ENCODE data around the gene PARD3B.

Gene PARD3B

DNA sequence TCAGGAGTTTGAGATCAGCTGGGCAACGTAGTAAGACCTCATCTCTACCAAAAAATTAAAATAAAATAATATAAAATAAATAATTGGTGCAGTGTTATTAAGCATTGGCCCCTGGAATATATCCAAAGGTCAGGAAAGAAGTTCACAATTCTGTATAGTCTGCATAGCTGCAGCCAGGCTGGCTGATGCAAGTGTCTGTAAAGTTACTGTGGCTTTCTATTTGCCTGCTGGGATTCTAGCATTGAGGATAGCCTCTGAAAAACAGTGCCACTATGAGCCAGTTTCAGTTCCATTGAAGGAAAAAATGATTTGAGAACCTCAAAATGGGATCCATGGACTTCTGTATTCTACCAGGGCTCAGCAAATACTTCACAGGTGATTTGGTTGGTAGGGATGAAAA is 208.6 kb downstream of the PARD3B start:
- Mint-ChIP-seq H3K4me1 (no peaks in the 10 kb centered on the region), H3K9me3 (no peaks in the 10 kb centered on the region), H3K36me3 (ENCODE audit: low read depth) (no peaks in the 10 kb centered on the region), H3K27ac (no peak overlapping the region), H3K27me3 (ENCODE audit: low read depth) (no peaks in the 10 kb centered on the region), H3K4me3 (no peak overlapping the region)
- TF ChIP-seq CTCF (IDR thresholded peaks at IDR 0.05; ENCODE audit: unreplicated experiment in 3 of 3) = no peak

DNA sequence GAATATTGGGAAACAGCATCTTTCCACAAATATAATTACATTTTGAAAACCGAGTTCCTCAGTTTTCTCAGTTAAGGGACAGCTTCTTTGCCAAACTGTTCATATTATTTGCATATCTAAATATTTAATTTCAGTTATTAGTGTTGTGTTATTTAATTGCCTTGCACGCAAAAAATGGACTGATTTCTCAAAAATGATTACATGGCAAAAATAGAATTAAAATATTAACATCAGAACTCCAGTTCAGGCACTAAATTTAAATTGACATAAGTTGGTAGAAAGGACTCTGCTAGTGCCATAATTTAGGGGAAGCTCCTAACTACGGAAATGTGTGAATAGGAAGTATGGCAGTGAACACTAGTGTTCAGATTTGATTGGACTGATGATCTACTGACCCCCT is 209.6 kb downstream of the PARD3B start:
- H3K27ac Mint-ChIP-seq = no peak overlapping the region
- TF ChIP-seq CTCF (IDR thresholded peaks at IDR 0.05; ENCODE audit: unreplicated experiment in 3 of 3) = no peak
- H3K27me3 Mint-ChIP-seq (ENCODE audit: low read depth) = no peaks in the 10 kb centered on the region
- H3K4me1 Mint-ChIP-seq = no peaks in the 10 kb centered on the region
- H3K4me3 Mint-ChIP-seq = no peak overlapping the region
- H3K36me3 Mint-ChIP-seq (ENCODE audit: low read depth) = no peaks in the 10 kb centered on the region
- H3K9me3 Mint-ChIP-seq = no peaks in the 10 kb centered on the region

GRCh38 chr2:204763974-204764703 is 218.9 kb downstream of the PARD3B start:
- no peaks in the 10 kb centered on the region for H3K4me1 Mint-ChIP-seq
- H3K4me3 Mint-ChIP-seq = no peak overlapping the region
- no peak overlapping the region for H3K27ac Mint-ChIP-seq
- no peak for TF ChIP-seq CTCF (IDR thresholded peaks at IDR 0.05; ENCODE audit: unreplicated experiment in 3 of 3)
- H3K36me3 Mint-ChIP-seq (ENCODE audit: low read depth) = peaks cover 14% of the 10 kb centered on the region
- no peaks in the 10 kb centered on the region for H3K27me3 Mint-ChIP-seq (ENCODE audit: low read depth)
- H3K9me3 Mint-ChIP-seq = peaks cover 13% of the 10 kb centered on the region

DNA sequence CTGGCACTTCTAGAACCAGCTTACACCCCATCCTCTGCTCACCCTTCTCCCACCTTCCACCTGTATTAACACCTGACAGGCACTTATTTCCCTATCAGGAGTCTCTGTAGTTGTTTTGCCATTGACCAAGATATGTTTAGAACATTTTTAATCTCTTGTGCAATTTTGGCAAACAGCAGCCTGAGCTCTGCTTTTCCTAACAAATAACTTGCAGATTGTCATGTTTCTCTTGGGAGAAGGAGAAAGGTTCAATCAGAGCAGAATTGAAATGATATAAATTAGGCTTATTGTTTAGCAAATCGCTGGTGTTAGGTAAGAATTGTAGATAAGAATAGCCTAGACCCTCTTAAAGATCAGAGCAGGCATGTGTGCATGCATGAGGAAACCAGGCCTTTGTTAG is 225.5 kb downstream of the PARD3B start:
- Mint-ChIP-seq H3K4me1 (peaks cover 5% of the 10 kb centered on the region), H3K27ac (no peak overlapping the region), H3K9me3 (peaks cover 3% of the 10 kb centered on the region), H3K27me3 (ENCODE audit: low read depth) (no peaks in the 10 kb centered on the region), H3K4me3 (no peak overlapping the region), H3K36me3 (ENCODE audit: low read depth) (no peaks in the 10 kb centered on the region)
- no peak for TF ChIP-seq CTCF (IDR thresholded peaks at IDR 0.05; ENCODE audit: unreplicated experiment in 3 of 3)

DNA sequence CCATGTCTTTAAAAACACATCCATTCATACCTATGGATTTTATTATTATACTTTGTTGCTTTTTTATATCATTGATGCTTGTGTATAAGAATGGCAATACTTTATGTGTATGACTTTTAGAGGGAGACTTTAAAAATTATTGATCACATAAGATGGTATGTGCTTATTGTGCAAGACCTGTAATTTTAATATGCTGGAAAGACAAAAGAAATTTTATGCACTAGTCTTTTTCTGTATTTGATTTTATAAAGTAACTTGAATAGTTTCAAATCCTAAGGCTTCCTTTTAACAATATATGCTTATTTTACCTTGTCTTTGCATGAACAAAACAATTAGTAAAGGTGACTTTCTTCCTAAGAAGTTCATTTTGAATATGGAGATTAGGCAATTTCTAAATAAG is 226.4 kb downstream of the PARD3B start:
- peaks cover 15% of the 10 kb centered on the region for H3K4me1 Mint-ChIP-seq
- TF ChIP-seq CTCF (IDR thresholded peaks at IDR 0.05; ENCODE audit: unreplicated experiment in 3 of 3) = no peak
- no peak overlapping the region for H3K27ac Mint-ChIP-seq
- no peaks in the 10 kb centered on the region for H3K27me3 Mint-ChIP-seq (ENCODE audit: low read depth)
- H3K4me3 Mint-ChIP-seq = no peak overlapping the region
- no peaks in the 10 kb centered on the region for H3K36me3 Mint-ChIP-seq (ENCODE audit: low read depth)
- H3K9me3 Mint-ChIP-seq = peaks cover 3% of the 10 kb centered on the region

DNA sequence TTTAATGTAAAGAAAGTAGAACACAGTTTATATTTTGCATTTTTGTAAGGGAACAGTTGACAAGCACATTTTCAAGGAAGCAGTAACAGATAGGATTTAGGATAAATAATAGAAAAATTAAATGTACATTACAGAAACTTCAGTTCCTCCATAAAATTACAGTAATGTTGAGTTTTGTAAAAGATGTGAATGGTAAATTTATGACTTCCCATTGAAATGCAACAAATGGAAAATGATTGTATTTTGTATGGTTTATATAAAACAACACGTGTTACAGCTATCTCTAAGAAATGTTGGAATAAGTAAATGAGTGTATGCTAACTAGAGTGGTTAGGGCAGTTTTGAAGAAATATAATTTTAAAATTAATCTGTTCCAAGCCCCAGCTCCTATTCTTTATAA is 227.3 kb downstream of the PARD3B start:
- no peak for TF ChIP-seq CTCF (IDR thresholded peaks at IDR 0.05; ENCODE audit: unreplicated experiment in 3 of 3)
- Mint-ChIP-seq H3K36me3 (ENCODE audit: low read depth) (no peaks in the 10 kb centered on the region), H3K27me3 (ENCODE audit: low read depth) (no peaks in the 10 kb centered on the region), H3K27ac (no peak overlapping the region), H3K4me3 (no peak overlapping the region), H3K9me3 (peaks cover 3% of the 10 kb centered on the region), H3K4me1 (peaks cover 22% of the 10 kb centered on the region)

Data from nephron (organoid).